ENCODE measurements around the gene HDAC8. TPM values are rescaled to one million over a fixed set of nuclear protein-coding genes. Genes with fewer than 3 reads are reported as not detected.
"Not testable (repeated sequence)": the region's sequence is repeated elsewhere in the genome, so short reads cannot be mapped to it uniquely, and the experiment has no call there.

The HDAC8 gene
- total RNA-seq, 1 donor from 2014 or later, result 22.3 TPM

- Histone ChIP-seq H3K36me3 (ENCODE audit: control insufficient read depth, insufficient read depth, low read length) (no peaks in the 10 kb centered on the region), H3K4me3 (ENCODE audit: low read depth, low read length) (no peak overlapping the region), H3K27me3 (ENCODE audit: control insufficient read depth, insufficient read depth, low read length) (peaks cover 2% of the 10 kb centered on the region)
- TF ChIP-seq, protein P1, sequence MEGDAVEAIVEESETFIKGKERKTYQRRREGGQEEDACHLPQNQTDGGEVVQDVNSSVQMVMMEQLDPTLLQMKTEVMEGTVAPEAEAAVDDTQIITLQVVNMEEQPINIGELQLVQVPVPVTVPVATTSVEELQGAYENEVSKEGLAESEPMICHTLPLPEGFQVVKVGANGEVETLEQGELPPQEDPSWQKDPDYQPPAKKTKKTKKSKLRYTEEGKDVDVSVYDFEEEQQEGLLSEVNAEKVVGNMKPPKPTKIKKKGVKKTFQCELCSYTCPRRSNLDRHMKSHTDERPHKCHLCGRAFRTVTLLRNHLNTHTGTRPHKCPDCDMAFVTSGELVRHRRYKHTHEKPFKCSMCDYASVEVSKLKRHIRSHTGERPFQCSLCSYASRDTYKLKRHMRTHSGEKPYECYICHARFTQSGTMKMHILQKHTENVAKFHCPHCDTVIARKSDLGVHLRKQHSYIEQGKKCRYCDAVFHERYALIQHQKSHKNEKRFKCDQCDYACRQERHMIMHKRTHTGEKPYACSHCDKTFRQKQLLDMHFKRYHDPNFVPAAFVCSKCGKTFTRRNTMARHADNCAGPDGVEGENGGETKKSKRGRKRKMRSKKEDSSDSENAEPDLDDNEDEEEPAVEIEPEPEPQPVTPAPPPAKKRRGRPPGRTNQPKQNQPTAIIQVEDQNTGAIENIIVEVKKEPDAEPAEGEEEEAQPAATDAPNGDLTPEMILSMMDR (IDR thresholded peaks at IDR 0.05; ENCODE audit: insufficient read depth, low read length, poor library complexity, severe bottlenecking), result no peak
- no peak for DNase-seq (ENCODE audit: low read depth)
Observed at GRCh38 chrX:72330131-72330530, 242.5 kb downstream of the HDAC8 start.

- Histone ChIP-seq H3K36me3 (ENCODE audit: control insufficient read depth, insufficient read depth, low read length) (no peaks in the 10 kb centered on the region), H3K27me3 (ENCODE audit: control insufficient read depth, insufficient read depth, low read length) (peaks cover 2% of the 10 kb centered on the region), H3K4me3 (ENCODE audit: low read depth, low read length) (no peak overlapping the region)
- TF ChIP-seq, protein P1 (IDR thresholded peaks at IDR 0.05; ENCODE audit: insufficient read depth, low read length, poor library complexity, severe bottlenecking), result no peak
- DNase-seq (ENCODE audit: low read depth), result no peak
Observed at GRCh38 chrX:72326605-72327300, 245.9 kb downstream of the HDAC8 start.

DNA sequence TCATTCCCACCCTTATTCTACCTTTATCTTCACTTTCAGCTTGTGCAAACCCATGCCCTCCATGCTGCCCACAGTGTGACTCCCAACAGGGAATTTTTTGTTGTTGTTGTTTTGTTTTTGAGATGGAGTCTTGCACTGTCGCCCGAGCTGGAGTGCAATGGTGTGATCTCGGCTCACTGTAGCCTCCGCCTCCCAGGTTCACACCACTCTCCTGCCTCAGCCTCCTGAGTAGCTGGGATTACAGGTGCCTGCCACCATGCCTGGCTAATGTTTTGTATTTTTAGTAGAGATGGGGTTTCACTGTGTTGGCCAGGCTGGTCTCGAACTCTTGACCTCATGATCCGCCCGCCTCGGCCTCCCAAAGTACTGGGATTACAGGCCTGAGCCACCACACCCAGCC, 253.0 kb downstream of the HDAC8 start:
- not testable (repeated sequence) for DNase-seq (ENCODE audit: low read depth); H3K4me3 ChIP-seq (ENCODE audit: low read depth, low read length); H3K36me3 ChIP-seq (ENCODE audit: control insufficient read depth, insufficient read depth, low read length)
- peaks cover 15% of the 10 kb centered on the region for H3K27me3 ChIP-seq (ENCODE audit: control insufficient read depth, insufficient read depth, low read length)

GRCh38 chrX:72317139-72317538, 255.5 kb downstream of the HDAC8 start:
- DNase-seq (ENCODE audit: low read depth), result no peak
- TF ChIP-seq, protein P1 (IDR thresholded peaks at IDR 0.05; ENCODE audit: insufficient read depth, low read length, poor library complexity, severe bottlenecking), result no peak
- no peaks in the 10 kb centered on the region for H3K36me3 ChIP-seq (ENCODE audit: control insufficient read depth, insufficient read depth, low read length)
- no peak overlapping the region for H3K4me3 ChIP-seq (ENCODE audit: low read depth, low read length)
- H3K27me3 ChIP-seq (ENCODE audit: control insufficient read depth, insufficient read depth, low read length), result peaks cover 28% of the 10 kb centered on the region

DNA sequence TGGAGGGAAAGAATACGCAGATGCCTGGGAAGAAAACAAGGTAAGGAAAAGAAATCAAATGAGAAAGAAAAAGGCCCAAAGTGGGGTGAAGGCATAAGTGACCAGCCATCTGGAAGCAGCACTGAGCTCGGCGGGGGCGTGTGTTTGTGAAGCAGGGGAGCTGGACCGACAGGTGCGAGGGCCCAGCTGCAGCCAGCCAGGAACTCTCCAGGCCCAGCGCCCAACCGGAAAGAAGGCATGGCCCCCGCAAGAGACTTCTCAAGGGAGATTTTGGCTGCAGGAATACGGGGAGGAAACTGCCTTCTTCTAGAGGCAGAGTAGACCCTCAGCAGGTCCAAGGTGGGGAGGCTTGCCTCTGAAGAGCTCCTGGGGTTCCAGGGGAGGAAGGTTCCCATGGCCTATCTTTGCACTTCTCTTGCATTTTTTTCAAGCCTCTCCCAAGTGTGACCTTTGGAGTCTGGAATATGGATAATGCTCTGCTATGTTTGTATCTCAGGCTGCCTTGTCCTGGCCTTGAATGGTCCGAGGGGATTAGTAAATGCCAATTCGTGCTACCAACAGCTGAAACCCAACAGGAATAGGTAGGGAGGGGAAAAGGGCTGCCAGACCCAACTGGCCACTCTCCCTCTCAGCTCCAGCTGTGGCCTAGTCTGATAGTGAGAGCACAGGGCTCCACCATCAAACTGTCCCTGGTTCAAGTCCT, 256.1 kb downstream of the HDAC8 start:
- Histone ChIP-seq H3K27me3 (ENCODE audit: control insufficient read depth, insufficient read depth, low read length) (peaks cover 28% of the 10 kb centered on the region), H3K4me3 (ENCODE audit: low read depth, low read length) (no peak overlapping the region), H3K36me3 (ENCODE audit: control insufficient read depth, insufficient read depth, low read length) (no peaks in the 10 kb centered on the region)
- DNase-seq (ENCODE audit: low read depth), result no peak
- TF ChIP-seq, protein P1 (IDR thresholded peaks at IDR 0.05; ENCODE audit: insufficient read depth, low read length, poor library complexity, severe bottlenecking), result no peak

- Histone ChIP-seq H3K4me3 (ENCODE audit: low read depth, low read length) (no peak overlapping the region), H3K36me3 (ENCODE audit: control insufficient read depth, insufficient read depth, low read length) (no peaks in the 10 kb centered on the region), H3K27me3 (ENCODE audit: control insufficient read depth, insufficient read depth, low read length) (peaks cover 32% of the 10 kb centered on the region)
- DNase-seq (ENCODE audit: low read depth), result no peak
- TF ChIP-seq, protein P1 (IDR thresholded peaks at IDR 0.05; ENCODE audit: insufficient read depth, low read length, poor library complexity, severe bottlenecking), result no peak
Observed at GRCh38 chrX:72314881-72315280, 257.8 kb downstream of the HDAC8 start.

Data from kidney epithelial cell (primary cell).